ENCODE measurements around the gene ZNF280C.
A peak's percentile ranks its signal among the peaks of the same experiment; 100 is the strongest.

ZNF280C gene

GRCh38 chrX:130179170-130179569, 89.5 kb downstream of the ZNF280C start:
- DNase-seq (ENCODE audit: low read depth): no peak
- no peak for TF ChIP-seq CTCF (IDR thresholded peaks at IDR 0.05; ENCODE audit: low read length, missing control alignments)
- no peak overlapping the region for H3K4me3 ChIP-seq (replicated peaks; ENCODE audit: low read depth, low read length)

GRCh38 chrX:130176942-130177341, 91.8 kb downstream of the ZNF280C start:
- no peak for DNase-seq (ENCODE audit: low read depth)
- no peak for TF ChIP-seq CTCF (IDR thresholded peaks at IDR 0.05; ENCODE audit: low read length, missing control alignments)
- no peak overlapping the region for H3K4me3 ChIP-seq (replicated peaks; ENCODE audit: low read depth, low read length)

- DNase-seq (ENCODE audit: low read depth): no peak
Measured at GRCh38 chrX:130176354-130176776, 92.3 kb downstream of the ZNF280C start.

GRCh38 chrX:130174937-130175336, 93.8 kb downstream of the ZNF280C start:
- DNase-seq (ENCODE audit: low read depth): no peak
- no peak for TF ChIP-seq CTCF (IDR thresholded peaks at IDR 0.05; ENCODE audit: low read length, missing control alignments)
- no peak overlapping the region for H3K4me3 ChIP-seq (replicated peaks; ENCODE audit: low read depth, low read length)

More at GRCh38 chrX:130176354-130176776, 92.3 kb downstream of the ZNF280C start:
- no peak for TF ChIP-seq CTCF (IDR thresholded peaks at IDR 0.05; ENCODE audit: low read length, missing control alignments)
- H3K4me3 ChIP-seq (replicated peaks; ENCODE audit: low read depth, low read length): no peak overlapping the region

GRCh38 chrX:130174045-130174704, 94.5 kb downstream of the ZNF280C start:
- TF ChIP-seq CTCF (IDR thresholded peaks at IDR 0.05; ENCODE audit: low read length, missing control alignments): no peak
- peak; percentile 72 for DNase-seq (ENCODE audit: low read depth)
- no peak overlapping the region for H3K4me3 ChIP-seq (replicated peaks; ENCODE audit: low read depth, low read length)

GRCh38 chrX:130173190-130173895, 95.4 kb downstream of the ZNF280C start:
- peak; percentile 80 for DNase-seq (ENCODE audit: low read depth)
- H3K4me3 ChIP-seq (replicated peaks; ENCODE audit: low read depth, low read length): no peak overlapping the region
- no peak for TF ChIP-seq CTCF (IDR thresholded peaks at IDR 0.05; ENCODE audit: low read length, missing control alignments)

Measured in fibroblast of pulmonary artery (primary cell).